ENCODE measurements around the gene IRF3. TPM values are rescaled to one million over a fixed set of nuclear protein-coding genes. Genes with fewer than 3 reads are reported as not detected.
A peak's percentile ranks its signal among the peaks of the same experiment; 100 is the strongest.

The IRF3 gene
- polyA plus RNA-seq, 3 donors: 29.8 to 115 (median 41.1) TPM

DNA sequence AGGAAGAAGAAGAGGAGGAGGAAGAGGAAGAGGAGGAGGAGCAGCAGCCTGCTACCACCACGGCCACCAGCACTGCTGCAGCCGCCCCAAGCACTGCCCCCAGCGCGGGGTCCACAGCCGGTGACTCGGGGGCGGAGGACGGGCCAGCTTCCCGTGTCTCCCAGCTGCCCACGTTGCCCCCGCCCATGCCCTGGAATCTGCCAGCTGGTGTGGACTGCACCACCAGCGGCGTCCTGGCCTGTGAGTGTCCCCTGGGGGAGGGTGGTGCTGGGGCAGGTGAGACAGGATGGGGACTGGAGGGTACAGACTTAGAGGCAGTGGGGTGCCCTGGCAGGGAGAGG lies 12.2 kb downstream of the IRF3 start:
- Histone ChIP-seq H2AFZ (ENCODE audit: insufficient read depth, low read depth, low read length, poor library complexity, severe bottlenecking) (no peak overlapping the region), H4K20me1 (ENCODE audit: insufficient read depth, low read length) (peaks cover 37% of the 10 kb centered on the region), H3K27me3 (ENCODE audit: control insufficient read depth in 2 of 2, insufficient read depth in 2 of 2, low read length in 2 of 2) (no peaks in the 10 kb centered on the region), H3K36me3 (replicated peaks in 1 of 2; ENCODE audit: control insufficient read depth in 1 of 2, insufficient read depth in 2 of 2, low read length in 2 of 2) (peaks cover 78 to 91% of the 10 kb centered on the region in 2 donors), H3K4me3 (replicated peaks in 1 of 3; ENCODE audit: low read depth in 2 of 3, low read length in 3 of 3) (no peak overlapping the region), H3K4me2 (replicated peaks; ENCODE audit: extremely low read depth, low read length, poor library complexity, severe bottlenecking) (no peak overlapping the region), H3K79me2 (ENCODE audit: insufficient read depth, low read length) (peaks cover 8% of the 10 kb centered on the region), H3K9me3 (replicated peaks in 1 of 2; ENCODE audit: control insufficient read depth in 1 of 2, insufficient read depth in 1 of 2, low read length in 2 of 2) (no peaks in the 10 kb centered on the region), H3K4me1 (ENCODE audit: control insufficient read depth in 1 of 2, insufficient read depth in 2 of 2, low read length in 2 of 2) (no peaks in the 10 kb centered on the region), H3K9ac (ENCODE audit: insufficient read depth, low read length, poor library complexity, severe bottlenecking) (no peak overlapping the region), H3K27ac (ENCODE audit: low read depth in 1 of 2, low read length in 2 of 2) (no peak overlapping the region)
- no peak for TF ChIP-seq CTCF (IDR thresholded peaks at IDR 0.05)
- Mint-ChIP-seq H3K27me3 (ENCODE audit: low read depth in 3 of 3) (peaks cover 0 to 3% (median 0%) of the 10 kb centered on the region in 3 donors), H3K27ac (peak overlapping the region in 1 of 7 donors; percentile 35), H3K9me3 (peaks cover 0 to 4% (median 0%) of the 10 kb centered on the region in 7 donors), H3K36me3 (peaks cover 68 to 88% of the 10 kb centered on the region in 2 donors), H3K4me1 (no peaks in the 10 kb centered on the region), H3K4me3 (no peak overlapping the region)
- no peak for DNase-seq
- 95% methylated on average over 11 of the region's 13 CpGs for WGBS (ENCODE audit: insufficient coverage)
- intact Hi-C loops (cut with micrococcal nuclease): no loop called here

GRCh38 chr19:49652551-49653465 lies 12.8 kb downstream of the IRF3 start:
- DNase-seq: no peak
- no peaks in the 10 kb centered on the region for H3K4me1 ChIP-seq (ENCODE audit: control insufficient read depth in 1 of 2, insufficient read depth in 2 of 2, low read length in 2 of 2)
- Mint-ChIP-seq H3K4me3 (no peak overlapping the region), H3K36me3 (peaks cover 66 to 86% of the 10 kb centered on the region in 2 donors), H3K9me3 (peaks cover 0 to 4% (median 0%) of the 10 kb centered on the region in 7 donors), H3K27me3 (ENCODE audit: low read depth in 3 of 3) (peaks cover 0 to 3% (median 0%) of the 10 kb centered on the region in 3 donors), H3K27ac (no peak overlapping the region), H3K4me1 (no peaks in the 10 kb centered on the region)
- 98% methylated on average over 46 of the region's 58 CpGs for WGBS (ENCODE audit: insufficient coverage)
- H3K27ac ChIP-seq (ENCODE audit: low read depth in 1 of 2, low read length in 2 of 2): no peak overlapping the region
- no peaks in the 10 kb centered on the region for H3K27me3 ChIP-seq (ENCODE audit: control insufficient read depth in 2 of 2, insufficient read depth in 2 of 2, low read length in 2 of 2)
- TF ChIP-seq CTCF (IDR thresholded peaks at IDR 0.05): no peak
- intact Hi-C loops (cut with micrococcal nuclease): no loop called here
- H3K9me3 ChIP-seq (replicated peaks in 1 of 2; ENCODE audit: control insufficient read depth in 1 of 2, insufficient read depth in 1 of 2, low read length in 2 of 2): no peaks in the 10 kb centered on the region
- H3K9ac ChIP-seq (ENCODE audit: insufficient read depth, low read length, poor library complexity, severe bottlenecking): no peak overlapping the region
- peaks cover 39% of the 10 kb centered on the region for H4K20me1 ChIP-seq (ENCODE audit: insufficient read depth, low read length)
- peaks cover 8% of the 10 kb centered on the region for H3K79me2 ChIP-seq (ENCODE audit: insufficient read depth, low read length)
- H3K4me3 ChIP-seq (replicated peaks in 1 of 3; ENCODE audit: low read depth in 2 of 3, low read length in 3 of 3): no peak overlapping the region
- no peak overlapping the region for H2AFZ ChIP-seq (ENCODE audit: insufficient read depth, low read depth, low read length, poor library complexity, severe bottlenecking)
- H3K36me3 ChIP-seq (replicated peaks in 1 of 2; ENCODE audit: control insufficient read depth in 1 of 2, insufficient read depth in 2 of 2, low read length in 2 of 2): peaks cover 78 to 91% of the 10 kb centered on the region in 2 donors
- H3K4me2 ChIP-seq (replicated peaks; ENCODE audit: extremely low read depth, low read length, poor library complexity, severe bottlenecking): no peak overlapping the region

All from CD14-positive monocyte (primary cell).